ENCODE measurements around the gene HK2. TPM values are rescaled to one million over a fixed set of nuclear protein-coding genes. Genes with fewer than 3 reads are reported as not detected.

Gene HK2
- total and polyA plus RNA-seq, 5 experiments from 2014 or later, result 1.2 to 7.3 (median 5.7) TPM

- no peak overlapping the region for H3K4me3 Mint-ChIP-seq
- POLR2A ChIA-PET, result interaction anchor here (1.0 to 2.9 kb wide), 3 partner anchors 26 to 41 kb away, joined by 3 to 10 read pairs (median 3); no protein-coding TSS in a partner anchor
- peaks cover 0 to 53% (median 16%) of the 10 kb centered on the region in 3 donors for H3K36me3 Mint-ChIP-seq
- H3K9me3 Mint-ChIP-seq, result no peaks in the 10 kb centered on the region
- no peaks in the 10 kb centered on the region for H3K27me3 Mint-ChIP-seq
- peak overlapping the region in 5 of 10 donors; percentile 43 to 87 (median 53) for H3K27ac Mint-ChIP-seq
- DNase-seq, result peak; percentile 10 to 79 (median 52)
- peak; percentile 84 to 89 for ATAC-seq
- peaks cover 6 to 8% (median 6%) of the 10 kb centered on the region in 4 donors for H3K4me1 Mint-ChIP-seq
Measured at GRCh38 chr2:74876081-74876886, 42.4 kb downstream of the HK2 start.

DNA sequence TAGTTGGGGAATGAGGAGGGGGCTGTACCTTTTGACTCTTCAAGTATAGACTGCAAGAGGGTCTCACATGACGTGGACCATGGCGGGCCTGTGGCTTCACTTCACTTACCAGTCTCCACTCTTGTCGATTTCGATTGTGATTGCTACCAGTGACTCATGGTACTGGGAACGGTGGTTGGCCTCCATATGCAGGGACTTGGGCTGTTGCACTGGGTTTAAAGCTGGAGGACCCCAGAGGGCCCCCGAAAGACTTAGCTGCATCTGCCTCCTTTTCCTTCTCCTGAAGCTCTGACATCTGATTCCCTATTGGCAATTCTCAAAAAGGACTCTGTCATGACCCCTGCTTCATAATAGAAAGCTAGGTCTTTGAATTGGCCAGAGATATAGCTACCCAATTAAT, 43.4 kb downstream of the HK2 start:
- POLR2A ChIA-PET, result interaction anchor here (1.0 to 2.9 kb wide), 2 partner anchors 27 to 42 kb away, joined by 3 to 10 read pairs; no protein-coding TSS in a partner anchor
- Mint-ChIP-seq H3K27me3 (no peaks in the 10 kb centered on the region), H3K27ac (no peak overlapping the region), H3K9me3 (no peaks in the 10 kb centered on the region), H3K36me3 (peaks cover 0 to 56% (median 20%) of the 10 kb centered on the region in 3 donors), H3K4me3 (no peak overlapping the region), H3K4me1 (peaks cover 6 to 8% (median 6%) of the 10 kb centered on the region in 4 donors)
- DNase-seq, result no peak
- no peak for ATAC-seq

DNA sequence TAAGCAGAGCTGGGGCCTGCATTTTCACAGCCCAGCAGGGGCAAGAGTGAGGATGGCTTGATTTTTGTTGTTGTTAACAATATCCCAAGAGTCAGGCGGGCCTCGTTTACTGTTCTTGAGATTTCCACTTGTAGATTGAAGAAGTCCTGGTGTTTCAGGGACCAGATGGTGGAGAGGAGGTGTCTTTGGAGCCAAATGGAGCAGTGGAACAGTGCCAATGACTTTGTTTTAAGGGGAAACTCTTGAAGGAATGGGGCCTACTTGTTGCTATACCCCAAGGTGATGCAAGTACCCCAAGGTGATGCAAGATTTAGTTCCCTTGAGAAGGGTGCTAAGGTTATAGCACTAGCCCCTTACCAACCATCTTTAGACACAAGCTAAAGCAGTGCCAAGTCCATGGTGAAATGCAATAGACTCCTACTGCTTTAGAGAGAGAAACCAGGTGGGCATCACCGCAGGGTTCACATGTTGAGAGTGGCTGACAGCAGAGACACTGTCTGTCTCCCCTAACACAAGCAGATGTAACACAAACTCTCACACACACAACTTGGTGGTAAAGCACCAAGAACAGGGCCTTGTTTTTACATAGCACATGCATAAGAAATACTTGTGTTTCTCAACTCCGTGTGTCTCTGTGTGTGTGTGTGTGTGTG, 44.0 kb downstream of the HK2 start:
- Mint-ChIP-seq H3K4me1 (peaks cover 6 to 8% (median 6%) of the 10 kb centered on the region in 4 donors), H3K4me3 (no peak overlapping the region), H3K36me3 (peaks cover 0 to 58% (median 21%) of the 10 kb centered on the region in 3 donors), H3K27ac (peak overlapping the region in 1 of 10 donors; percentile 74), H3K9me3 (no peaks in the 10 kb centered on the region), H3K27me3 (no peaks in the 10 kb centered on the region)
- POLR2A ChIA-PET, result no interaction called here
- DNase-seq (no peak), ATAC-seq (no peak)

GRCh38 chr2:74878551-74878950, 44.6 kb downstream of the HK2 start:
- Mint-ChIP-seq H3K4me1 (peaks cover 6 to 8% (median 6%) of the 10 kb centered on the region in 4 donors), H3K9me3 (no peaks in the 10 kb centered on the region), H3K4me3 (no peak overlapping the region), H3K27me3 (no peaks in the 10 kb centered on the region), H3K27ac (peak overlapping the region in 1 of 10 donors; percentile 74), H3K36me3 (peaks cover 0 to 62% (median 27%) of the 10 kb centered on the region in 3 donors)
- POLR2A ChIA-PET, result no interaction called here
- ATAC-seq (no peak), DNase-seq (no peak)

DNA sequence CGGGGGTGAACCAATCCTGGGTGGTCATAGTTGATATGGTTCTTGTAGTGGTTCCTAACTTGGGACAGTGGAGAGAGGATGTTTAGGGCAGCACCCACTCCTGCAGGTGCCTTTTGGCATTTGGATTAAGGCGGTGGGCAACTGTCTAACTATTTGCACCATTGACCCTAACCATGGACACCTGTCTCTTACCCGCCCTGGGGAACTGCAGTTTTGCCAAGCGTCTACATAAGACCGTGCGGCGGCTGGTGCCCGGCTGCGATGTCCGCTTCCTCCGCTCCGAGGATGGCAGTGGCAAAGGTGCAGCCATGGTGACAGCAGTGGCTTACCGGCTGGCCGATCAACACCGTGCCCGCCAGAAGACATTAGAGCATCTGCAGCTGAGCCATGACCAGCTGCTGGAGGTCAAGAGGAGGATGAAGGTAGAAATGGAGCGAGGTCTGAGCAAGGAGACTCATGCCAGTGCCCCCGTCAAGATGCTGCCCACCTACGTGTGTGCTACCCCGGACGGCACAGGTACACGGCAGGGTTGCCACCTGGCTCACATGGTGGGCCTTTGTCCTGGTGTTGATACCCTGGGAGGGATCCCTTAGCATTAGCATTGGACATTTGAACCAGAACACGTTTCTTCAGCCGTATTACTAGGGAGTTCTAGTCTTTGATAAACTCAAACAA, 46.3 kb downstream of the HK2 start:
- H3K9me3 Mint-ChIP-seq, result no peaks in the 10 kb centered on the region
- no peak overlapping the region for H3K4me3 Mint-ChIP-seq
- ATAC-seq, result no peak
- no peak overlapping the region for H3K27ac Mint-ChIP-seq
- no peak for DNase-seq
- no peaks in the 10 kb centered on the region for H3K27me3 Mint-ChIP-seq
- POLR2A ChIA-PET, result no interaction called here
- H3K4me1 Mint-ChIP-seq, result peaks cover 5 to 10% (median 6%) of the 10 kb centered on the region in 4 donors
- H3K36me3 Mint-ChIP-seq, result peaks cover 2 to 60% (median 25%) of the 10 kb centered on the region in 3 donors

DNA sequence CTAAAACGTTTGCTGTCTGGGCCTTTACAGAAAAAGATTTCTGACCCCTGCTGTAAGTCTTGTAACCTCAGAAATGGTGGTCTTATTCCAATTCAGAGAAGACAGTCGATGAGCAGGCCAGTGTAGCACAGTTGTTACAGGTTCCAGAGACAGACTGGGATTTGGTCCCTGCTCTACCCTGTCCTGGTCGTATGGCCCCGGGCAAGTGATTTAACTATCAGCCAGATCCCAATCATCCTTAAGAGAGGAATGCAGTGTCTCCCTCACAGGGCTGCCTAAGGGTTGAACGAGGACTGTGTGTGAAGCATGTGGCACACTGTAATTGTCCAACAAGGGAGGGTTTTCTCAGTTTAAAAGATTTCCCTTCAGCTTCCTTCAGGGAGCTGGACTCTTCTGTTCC, 47.2 kb downstream of the HK2 start:
- Mint-ChIP-seq H3K4me3 (no peak overlapping the region), H3K27ac (no peak overlapping the region), H3K27me3 (no peaks in the 10 kb centered on the region), H3K4me1 (peaks cover 4 to 9% (median 6%) of the 10 kb centered on the region in 4 donors), H3K9me3 (no peaks in the 10 kb centered on the region), H3K36me3 (peaks cover 9 to 67% (median 31%) of the 10 kb centered on the region in 3 donors)
- ATAC-seq (no peak), DNase-seq (no peak)
- POLR2A ChIA-PET, result interaction anchor here (0.6 kb wide), 1 partner anchor 75 kb away, joined by 3 read pairs; no protein-coding TSS in a partner anchor

DNA sequence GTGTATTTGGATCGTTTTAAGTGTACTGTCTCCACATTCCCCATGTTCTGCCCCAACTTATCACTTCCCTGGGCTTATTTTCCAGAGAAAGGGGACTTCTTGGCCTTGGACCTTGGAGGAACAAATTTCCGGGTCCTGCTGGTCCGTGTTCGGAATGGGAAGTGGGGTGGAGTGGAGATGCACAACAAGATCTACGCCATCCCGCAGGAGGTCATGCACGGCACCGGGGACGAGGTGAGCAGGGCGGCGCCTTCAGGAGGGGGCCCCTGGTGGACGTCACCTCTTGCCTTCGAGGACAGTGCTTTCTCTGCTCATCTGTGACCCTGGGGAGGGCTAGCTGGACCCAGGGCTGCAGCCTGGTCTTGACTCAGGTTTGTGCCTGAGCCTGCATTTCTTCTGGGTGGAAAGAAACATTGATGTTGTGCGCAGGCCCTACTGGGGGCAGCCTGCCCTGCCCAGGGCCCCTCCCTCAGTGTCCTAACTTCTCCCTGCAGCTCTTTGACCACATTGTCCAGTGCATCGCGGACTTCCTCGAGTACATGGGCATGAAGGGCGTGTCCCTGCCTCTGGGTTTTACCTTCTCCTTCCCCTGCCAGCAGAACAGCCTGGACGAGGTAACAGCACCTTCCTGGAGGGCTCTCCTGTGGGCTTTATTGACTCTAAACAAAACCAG, 47.8 kb downstream of the HK2 start:
- no peaks in the 10 kb centered on the region for H3K9me3 Mint-ChIP-seq

GRCh38 chr2:74882299-74882687, 48.4 kb downstream of the HK2 start:
- peaks cover 3 to 6% (median 4%) of the 10 kb centered on the region in 4 donors for H3K4me1 Mint-ChIP-seq
- ATAC-seq (no peak), DNase-seq (no peak)
- no peak overlapping the region for H3K4me3 Mint-ChIP-seq
- POLR2A ChIA-PET, result no interaction called here
- H3K9me3 Mint-ChIP-seq, result no peaks in the 10 kb centered on the region
- peaks cover 9 to 76% (median 39%) of the 10 kb centered on the region in 3 donors for H3K36me3 Mint-ChIP-seq
- H3K27me3 Mint-ChIP-seq, result no peaks in the 10 kb centered on the region
- H3K27ac Mint-ChIP-seq, result peak overlapping the region in 1 of 10 donors; percentile 34

More for the DNA sequence above, 47.8 kb downstream of the HK2 start:
- Mint-ChIP-seq H3K4me1 (peaks cover 3 to 6% (median 4%) of the 10 kb centered on the region in 4 donors), H3K36me3 (peaks cover 9 to 71% (median 35%) of the 10 kb centered on the region in 3 donors), H3K27me3 (no peaks in the 10 kb centered on the region), H3K27ac (peak overlapping the region in 1 of 10 donors; percentile 34), H3K4me3 (no peak overlapping the region)
- POLR2A ChIA-PET, result interaction anchor here (0.6 kb wide), 1 partner anchor 76 kb away, joined by 3 read pairs; no protein-coding TSS in a partner anchor
- DNase-seq (no peak), ATAC-seq (no peak)

DNA sequence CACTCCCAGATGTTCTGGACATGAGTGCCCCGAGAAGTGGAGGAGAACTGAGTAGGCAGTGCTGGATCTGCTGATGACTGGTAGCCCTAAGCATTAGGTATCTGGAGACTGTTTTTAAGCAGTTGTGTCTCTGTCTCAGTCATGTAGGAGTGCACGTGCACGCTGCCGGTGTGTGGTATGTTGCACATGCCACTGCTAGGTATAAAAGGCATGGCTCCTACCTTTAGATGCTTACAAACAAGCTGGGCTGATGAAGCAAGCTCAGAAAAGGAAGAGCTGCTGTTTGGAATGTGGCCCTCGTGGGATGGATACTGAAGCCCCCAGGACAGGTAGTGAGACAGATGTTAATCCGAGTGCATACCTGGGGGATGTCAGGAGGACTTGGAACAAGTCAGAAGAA, 49.1 kb downstream of the HK2 start:
- H3K27ac Mint-ChIP-seq, result peak overlapping the region in 1 of 10 donors; percentile 6
- H3K27me3 Mint-ChIP-seq, result no peaks in the 10 kb centered on the region
- no peak for ATAC-seq
- peaks cover 3 to 6% (median 4%) of the 10 kb centered on the region in 4 donors for H3K4me1 Mint-ChIP-seq
- H3K4me3 Mint-ChIP-seq, result no peak overlapping the region
- no peaks in the 10 kb centered on the region for H3K9me3 Mint-ChIP-seq
- POLR2A ChIA-PET, result no interaction called here
- DNase-seq, result no peak
- peaks cover 13 to 79% (median 42%) of the 10 kb centered on the region in 3 donors for H3K36me3 Mint-ChIP-seq

GRCh38 chr2:74884118-74884762, 50.3 kb downstream of the HK2 start:
- Mint-ChIP-seq H3K27me3 (no peaks in the 10 kb centered on the region), H3K36me3 (peaks cover 16 to 83% (median 44%) of the 10 kb centered on the region in 3 donors), H3K27ac (peak overlapping the region in 2 of 10 donors; percentile 53 to 66), H3K9me3 (no peaks in the 10 kb centered on the region), H3K4me3 (no peak overlapping the region), H3K4me1 (peaks cover 3 to 6% (median 4%) of the 10 kb centered on the region in 4 donors)
- POLR2A ChIA-PET, result no interaction called here
- no peak for DNase-seq
- no peak for ATAC-seq

- POLR2A ChIA-PET, result no interaction called here
- no peak overlapping the region for H3K4me3 Mint-ChIP-seq
- H3K27me3 Mint-ChIP-seq, result no peaks in the 10 kb centered on the region
- peaks cover 3 to 6% (median 4%) of the 10 kb centered on the region in 4 donors for H3K4me1 Mint-ChIP-seq
- no peak for ATAC-seq
- peak overlapping the region in 2 of 10 donors; percentile 32 to 53 for H3K27ac Mint-ChIP-seq
- DNase-seq, result no peak
- H3K36me3 Mint-ChIP-seq, result peaks cover 22 to 83% (median 44%) of the 10 kb centered on the region in 3 donors
- no peaks in the 10 kb centered on the region for H3K9me3 Mint-ChIP-seq
Measured at GRCh38 chr2:74884866-74885265, 50.9 kb downstream of the HK2 start.

GRCh38 chr2:74886251-74886650, 52.3 kb downstream of the HK2 start:
- POLR2A ChIA-PET, result no interaction called here
- H3K27me3 Mint-ChIP-seq, result no peaks in the 10 kb centered on the region
- peaks cover 26 to 86% (median 53%) of the 10 kb centered on the region in 3 donors for H3K36me3 Mint-ChIP-seq
- DNase-seq (no peak), ATAC-seq (no peak)
- no peak overlapping the region for H3K27ac Mint-ChIP-seq
- H3K4me1 Mint-ChIP-seq, result peaks cover 3 to 6% (median 4%) of the 10 kb centered on the region in 4 donors
- no peaks in the 10 kb centered on the region for H3K9me3 Mint-ChIP-seq
- H3K4me3 Mint-ChIP-seq, result no peak overlapping the region
